ENCODE results near the gene KCNJ6. TPM values are rescaled to one million over a fixed set of nuclear protein-coding genes. Genes with fewer than 3 reads are reported as not detected.

KCNJ6 gene
- total RNA-seq, 1 donor = under 0.01 TPM

- no peaks in the 10 kb centered on the region for H3K4me1 ChIP-seq (ENCODE audit: insufficient read depth, low read length)
- no peaks in the 10 kb centered on the region for H3K9me3 ChIP-seq (ENCODE audit: low read depth, low read length)
- no peak overlapping the region for H3K4me3 ChIP-seq (ENCODE audit: low read length)
- H3K27me3 ChIP-seq (ENCODE audit: insufficient read depth, low read length) = no peaks in the 10 kb centered on the region
Observed at GRCh38 chr21:37696936-37697335, 219.3 kb downstream of the KCNJ6 start.

GRCh38 chr21:37695111-37695510 lies 221.1 kb downstream of the KCNJ6 start:
- Histone ChIP-seq H3K4me1 (ENCODE audit: insufficient read depth, low read length) (no peaks in the 10 kb centered on the region), H3K4me3 (ENCODE audit: low read length) (no peak overlapping the region), H3K9me3 (ENCODE audit: low read depth, low read length) (no peaks in the 10 kb centered on the region), H3K27me3 (ENCODE audit: insufficient read depth, low read length) (no peaks in the 10 kb centered on the region)

- no peaks in the 10 kb centered on the region for H3K4me1 ChIP-seq (ENCODE audit: insufficient read depth, low read length)
- H3K9me3 ChIP-seq (ENCODE audit: low read depth, low read length) = no peaks in the 10 kb centered on the region
- H3K27me3 ChIP-seq (ENCODE audit: insufficient read depth, low read length) = no peaks in the 10 kb centered on the region
- no peak overlapping the region for H3K4me3 ChIP-seq (ENCODE audit: low read length)
Observed at GRCh38 chr21:37688952-37689659, 227.2 kb downstream of the KCNJ6 start.

GRCh38 chr21:37686991-37687810 lies 229.1 kb downstream of the KCNJ6 start:
- Histone ChIP-seq H3K4me3 (ENCODE audit: low read length) (no peak overlapping the region), H3K27me3 (ENCODE audit: insufficient read depth, low read length) (no peaks in the 10 kb centered on the region), H3K9me3 (ENCODE audit: low read depth, low read length) (no peaks in the 10 kb centered on the region), H3K4me1 (ENCODE audit: insufficient read depth, low read length) (no peaks in the 10 kb centered on the region)

GRCh38 chr21:37684547-37684946 lies 231.7 kb downstream of the KCNJ6 start:
- Histone ChIP-seq H3K4me1 (ENCODE audit: insufficient read depth, low read length) (no peaks in the 10 kb centered on the region), H3K9me3 (ENCODE audit: low read depth, low read length) (no peaks in the 10 kb centered on the region), H3K4me3 (ENCODE audit: low read length) (no peak overlapping the region), H3K27me3 (ENCODE audit: insufficient read depth, low read length) (no peaks in the 10 kb centered on the region)

- Histone ChIP-seq H3K4me1 (ENCODE audit: insufficient read depth, low read length) (no peaks in the 10 kb centered on the region), H3K27me3 (ENCODE audit: insufficient read depth, low read length) (no peaks in the 10 kb centered on the region), H3K4me3 (ENCODE audit: low read length) (no peak overlapping the region), H3K9me3 (ENCODE audit: low read depth, low read length) (no peaks in the 10 kb centered on the region)
Observed at GRCh38 chr21:37684115-37684493, 232.2 kb downstream of the KCNJ6 start.

GRCh38 chr21:37683396-37684114 lies 232.7 kb downstream of the KCNJ6 start:
- Histone ChIP-seq H3K27me3 (ENCODE audit: insufficient read depth, low read length) (no peaks in the 10 kb centered on the region), H3K4me1 (ENCODE audit: insufficient read depth, low read length) (no peaks in the 10 kb centered on the region), H3K4me3 (ENCODE audit: low read length) (no peak overlapping the region), H3K9me3 (ENCODE audit: low read depth, low read length) (no peaks in the 10 kb centered on the region)

GRCh38 chr21:37682966-37683365 lies 233.3 kb downstream of the KCNJ6 start:
- Histone ChIP-seq H3K4me1 (ENCODE audit: insufficient read depth, low read length) (no peaks in the 10 kb centered on the region), H3K4me3 (ENCODE audit: low read length) (no peak overlapping the region), H3K9me3 (ENCODE audit: low read depth, low read length) (no peaks in the 10 kb centered on the region), H3K27me3 (ENCODE audit: insufficient read depth, low read length) (no peaks in the 10 kb centered on the region)

- Histone ChIP-seq H3K9me3 (ENCODE audit: low read depth, low read length) (no peaks in the 10 kb centered on the region), H3K27me3 (ENCODE audit: insufficient read depth, low read length) (no peaks in the 10 kb centered on the region), H3K4me3 (ENCODE audit: low read length) (no peak overlapping the region), H3K4me1 (ENCODE audit: insufficient read depth, low read length) (no peaks in the 10 kb centered on the region)
Observed at GRCh38 chr21:37677006-37677405, 239.3 kb downstream of the KCNJ6 start.

- no peaks in the 10 kb centered on the region for H3K4me1 ChIP-seq (ENCODE audit: insufficient read depth, low read length)
- H3K9me3 ChIP-seq (ENCODE audit: low read depth, low read length) = no peaks in the 10 kb centered on the region
- no peak overlapping the region for H3K4me3 ChIP-seq (ENCODE audit: low read length)
- H3K27me3 ChIP-seq (ENCODE audit: insufficient read depth, low read length) = no peaks in the 10 kb centered on the region
Observed at GRCh38 chr21:37675202-37675801, 241.0 kb downstream of the KCNJ6 start.

GRCh38 chr21:37673801-37674575 lies 242.3 kb downstream of the KCNJ6 start:
- H3K27me3 ChIP-seq (ENCODE audit: insufficient read depth, low read length) = no peaks in the 10 kb centered on the region

GRCh38 chr21:37671381-37671780 lies 244.9 kb downstream of the KCNJ6 start:
- H3K27me3 ChIP-seq (ENCODE audit: insufficient read depth, low read length) = no peaks in the 10 kb centered on the region
- no peak overlapping the region for H3K4me3 ChIP-seq (ENCODE audit: low read length)
- no peaks in the 10 kb centered on the region for H3K4me1 ChIP-seq (ENCODE audit: insufficient read depth, low read length)
- H3K9me3 ChIP-seq (ENCODE audit: low read depth, low read length) = no peaks in the 10 kb centered on the region

More at GRCh38 chr21:37673801-37674575, 242.3 kb downstream of the KCNJ6 start:
- Histone ChIP-seq H3K9me3 (ENCODE audit: low read depth, low read length) (no peaks in the 10 kb centered on the region), H3K4me3 (ENCODE audit: low read length) (no peak overlapping the region), H3K4me1 (ENCODE audit: insufficient read depth, low read length) (no peaks in the 10 kb centered on the region)

GRCh38 chr21:37670883-37671282 lies 245.4 kb downstream of the KCNJ6 start:
- Histone ChIP-seq H3K27me3 (ENCODE audit: insufficient read depth, low read length) (no peaks in the 10 kb centered on the region), H3K9me3 (ENCODE audit: low read depth, low read length) (no peaks in the 10 kb centered on the region), H3K4me1 (ENCODE audit: insufficient read depth, low read length) (no peaks in the 10 kb centered on the region), H3K4me3 (ENCODE audit: low read length) (no peak overlapping the region)

- no peak overlapping the region for H3K4me3 ChIP-seq (ENCODE audit: low read length)
- no peaks in the 10 kb centered on the region for H3K9me3 ChIP-seq (ENCODE audit: low read depth, low read length)
- no peaks in the 10 kb centered on the region for H3K4me1 ChIP-seq (ENCODE audit: insufficient read depth, low read length)
- H3K27me3 ChIP-seq (ENCODE audit: insufficient read depth, low read length) = no peaks in the 10 kb centered on the region
Observed at GRCh38 chr21:37669249-37669648, 247.0 kb downstream of the KCNJ6 start.
